Astrocyte of the cerebellum (primary cell): Measurements from ENCODE around the gene SAP30L.

Experiments
- DNase-seq: peaks from one replicate; pipeline ENCODE4 v3.0.0-alpha.2; 2011; ENCODE audit warnings: low read depth
- H3K4me3 ChIP-seq: 2 replicates; pipeline ENCODE4 v1.5.1; 2011; ENCODE audit warnings: mild to moderate bottlenecking, low read depth, low read length, moderate library complexity
- CTCF ChIP-seq: IDR thresholded peaks from 2 replicates; pipeline ENCODE4 v1.5.1; 2012; ENCODE audit warnings: low read length, low read depth, moderate library complexity, mild to moderate bottlenecking; ENCODE audit errors: missing control alignments
- in situ Hi-C: cut with HindIII; loops from 2 replicates; pipeline ENCODE4 v1.10.0; 2017; ENCODE audit warnings: low sequenced_read_pairs

Gene SAP30L

GRCh38 chr5:154444556-154445421 lies 1.0 kb upstream of the SAP30L start:
- H3K4me3 ChIP-seq = peak overlapping the region; percentile 88
- in situ Hi-C loops = no loop called here
- no peak for TF ChIP-seq CTCF
- no peak for DNase-seq

GRCh38 chr5:154446195-154447088 lies 645 bp downstream of the SAP30L start:
- in situ Hi-C loops = no loop called here
- peak overlapping the region; percentile 88 for H3K4me3 ChIP-seq
- TF ChIP-seq CTCF = no peak
- DNase-seq = peak; percentile 35

GRCh38 chr5:154447089-154447725 lies 1.4 kb downstream of the SAP30L start:
- TF ChIP-seq CTCF = no peak
- DNase-seq = no peak
- peak overlapping the region; percentile 88 for H3K4me3 ChIP-seq
- in situ Hi-C loops = no loop called here

- no peak overlapping the region for H3K4me3 ChIP-seq
- DNase-seq = no peak
- in situ Hi-C loops = no loop called here
- TF ChIP-seq CTCF = no peak
Observed at GRCh38 chr5:154449786-154450185, 4.0 kb downstream of the SAP30L start.

GRCh38 chr5:154451957-154452356 lies 6.2 kb downstream of the SAP30L start:
- TF ChIP-seq CTCF = no peak
- in situ Hi-C loops = no loop called here
- no peak for DNase-seq
- no peak overlapping the region for H3K4me3 ChIP-seq

GRCh38 chr5:154455585-154455984 lies 9.8 kb downstream of the SAP30L start:
- TF ChIP-seq CTCF = no peak
- H3K4me3 ChIP-seq = no peak overlapping the region
- in situ Hi-C loops = no loop called here
- no peak for DNase-seq
